HepG2 (cell line): Measurements from ENCODE around the gene NFATC1. TPM values are rescaled to one million over a fixed set of nuclear protein-coding genes. Genes with fewer than 3 reads are reported as not detected.
A peak's percentile ranks its signal among the peaks of the same experiment; 100 is the strongest.

Experiments used
- ATAC-seq: fragments of 200-7000 bp; cut with Tn5 transposase; 3 replicates; pipeline ENCODE4 v1.9.1; 2020; ENCODE audit warnings: mild to moderate bottlenecking, moderate library complexity
- BruUV-seq: library from RNA; stranded (reverse); fragments of 400-500 nt; replicated peaks from 2 replicates; lab custom pipeline; 2021; lab: Mats Ljungman, UMichigan
- CTCF ChIA-PET: fragments of 300-600 bp; formaldehyde crosslinking; extraction: SDS; loops from one replicate; lab custom pipeline; 2021; ENCODE audit warnings: low total read pairs, inconsistent platforms, low intra/inter-chr PET ratio; lab: Yijun Ruan, JAX
- POLR2A ChIA-PET: fragments of 350-600 bp; sonication (Branson Sonifier 250); formaldehyde crosslinking; loops from one replicate; lab custom pipeline; 2020; ENCODE audit warnings: antibody characterized with exemption, inconsistent platforms; lab: Yijun Ruan, JAX
- DNase-seq: peaks from one replicate; pipeline ENCODE4 v3.0.0-alpha.2; 2015; ENCODE audit warnings: low spot score
- FAIRE-seq: peaks from 3 replicates; lab custom pipeline; 2011; peaks lifted over from hg19 to GRCh38; lab: Jason Lieb, UNC
- H2AFZ ChIP-seq: one replicate; pipeline ENCODE4 v1.6.1; 2011; ENCODE audit warnings: low read length, inconsistent platforms
- H3K27ac ChIP-seq: fragments of 300-600 bp; 3 replicates; pipeline ENCODE4 v1.8.0; 2011; ENCODE audit warnings: mixed run types, mild to moderate bottlenecking, mixed read lengths, low read length, inconsistent platforms; ENCODE audit not compliant: insufficient read depth; ENCODE audit errors: extremely low read length
- H3K27me3 ChIP-seq, 2 experiments: fragments of 200-600 bp in 1 of 2; 2 replicates in 1 of 2; 3 replicates in 1 of 2; pipeline versions ENCODE4 v1.6.0 to v1.8.0; 2011; ENCODE audit warnings: low read length in 2 of 2, mild to moderate bottlenecking in 2 of 2, moderate library complexity in 2 of 2, inconsistent platforms in 1 of 2; ENCODE audit not compliant: insufficient read depth in 2 of 2, control insufficient read depth in 1 of 2
- H3K36me3 ChIP-seq, 2 experiments: fragments of 200-600 bp in 1 of 2; replicated peaks in 1 of 2; 2 replicates in 1 of 2; 3 replicates in 1 of 2; pipeline versions ENCODE4 v1.5.1 to v1.8.0; 2011; ENCODE audit warnings: low read length in 2 of 2, inconsistent platforms in 1 of 2; ENCODE audit not compliant: insufficient read depth in 2 of 2, control insufficient read depth in 1 of 2
- H3K4me1 ChIP-seq: 2 replicates; pipeline ENCODE4 v1.5.1; 2012; ENCODE audit warnings: low read length, inconsistent platforms; ENCODE audit not compliant: insufficient read depth
- H3K4me2 ChIP-seq: 2 replicates; pipeline ENCODE4 v1.6.0; 2011; ENCODE audit warnings: low read depth, low read length, inconsistent platforms
- H3K4me3 ChIP-seq, 3 experiments: fragments of 200-600 bp in 1 of 3; sonication (generic), shearing (Covaris generic) in 1 of 3; replicated peaks in 1 of 3; 2 replicates each; pipeline ENCODE4 v1.5.1; 2011 to 2016; ENCODE audit warnings: low read length in 3 of 3, inconsistent platforms in 2 of 3, low read depth in 2 of 3, mild to moderate bottlenecking in 2 of 3, control low read depth in 1 of 3, mixed read lengths in 1 of 3; ENCODE audit not compliant: insufficient read depth in 1 of 3
- H3K79me2 ChIP-seq: one replicate; pipeline ENCODE4 v1.6.1; 2011; ENCODE audit warnings: low read length, inconsistent platforms; ENCODE audit not compliant: insufficient read depth
- H3K9ac ChIP-seq: 2 replicates; pipeline ENCODE4 v1.6.0; 2011; ENCODE audit warnings: mild to moderate bottlenecking, low read depth, low read length, inconsistent platforms; ENCODE audit not compliant: insufficient read depth
- H3K9me3 ChIP-seq: 2 replicates; pipeline ENCODE4 v1.5.1; 2012; ENCODE audit warnings: mild to moderate bottlenecking, low read length
- H4K20me1 ChIP-seq: 2 replicates; pipeline ENCODE4 v1.6.0; 2011; ENCODE audit warnings: inconsistent platforms, mild to moderate bottlenecking, low read length, moderate library complexity; ENCODE audit not compliant: insufficient read depth
- SETDB1 ChIP-seq: sonication (generic); formaldehyde crosslinking; IDR thresholded peaks from 2 replicates; pipeline ENCODE4 v1.5.1; 2020; ENCODE audit warnings: missing genetic modification reagents, mild to moderate bottlenecking, borderline replicate concordance
- WGBS: methylation state at CpG from one replicate; pipeline ENCODE4 v1.1.6; 2017; ENCODE audit warnings: low lambda C conversion rate; 5-methylcytosine and 5-hydroxymethylcytosine counted together
- in situ Hi-C: cut with HindIII; loops from 2 replicates; pipeline ENCODE4 v1.10.0; 2017; ENCODE audit warnings: low pct_unique_long_range_greater_than_20kb; ENCODE audit not compliant: extremely low pct_ligation_motif_present
- intact Hi-C: fragments of 100-400 bp; cut with micrococcal nuclease; formaldehyde crosslinking; loops from one replicate; pipeline ENCODE4 v1.10.0; 2022; ENCODE audit not compliant: unreplicated experiment
- polyA plus RNA-seq, 8 experiments: library from polyadenylated mRNA; depleted of rRNA in 3 of 8; stranded (reverse) in 7 of 8; unstranded in 1 of 8; fragments of >200 nt; fragmentation: Illumina TruSeq in 4 of 8; extraction: Trizol in 4 of 8; gene quantifications; 2 replicates each; pipeline versions ENCODE4 v1.2.1 to v1.2.3, GENCODE V29; 2011 to 2016; ENCODE audit warnings: low read depth in 4 of 8, missing spikeins in 1 of 8, mixed read lengths in 1 of 8; ENCODE audit not compliant: insufficient read depth in 1 of 8
- total RNA-seq, 5 experiments: library from RNA; depleted of rRNA; stranded (reverse); fragments of >200 nt; fragmentation: Illumina TruSeq; extraction: Trizol; gene quantifications; 2 replicates each; pipeline ENCODE4 v1.2.3, GENCODE V29; 2016; ENCODE audit warnings: low read depth in 1 of 5
- TF ChIP-seq, protein P1 (sequence below): fragments of 450-650 bp; IDR thresholded peaks from 2 replicates; pipeline ENCODE4 v1.6.1; 2016
- TF ChIP-seq, protein P2 (sequence below), 2 experiments: sonication (generic) in 1 of 2; formaldehyde crosslinking in 1 of 2; IDR thresholded peaks; 2 replicates each; pipeline versions ENCODE4 v1.5.1 to v1.6.1; 2011 to 2020; ENCODE audit warnings: borderline replicate concordance in 1 of 2, low read depth in 1 of 2, low read length in 1 of 2, mild to moderate bottlenecking in 1 of 2, missing genetic modification reagents in 1 of 2, moderate library complexity in 1 of 2
- TF ChIP-seq, protein P3 (sequence below): sonication (generic); formaldehyde crosslinking; IDR thresholded peaks from 2 replicates; pipeline ENCODE4 v1.5.0; 2020; ENCODE audit warnings: mild to moderate bottlenecking, missing genetic modification reagents

NFATC1 gene
- total and polyA plus RNA-seq, 2 of the 13 experiments (the other 11 are each of a cell fraction or from before 2014, with no cell fraction given): not detected

DNA sequence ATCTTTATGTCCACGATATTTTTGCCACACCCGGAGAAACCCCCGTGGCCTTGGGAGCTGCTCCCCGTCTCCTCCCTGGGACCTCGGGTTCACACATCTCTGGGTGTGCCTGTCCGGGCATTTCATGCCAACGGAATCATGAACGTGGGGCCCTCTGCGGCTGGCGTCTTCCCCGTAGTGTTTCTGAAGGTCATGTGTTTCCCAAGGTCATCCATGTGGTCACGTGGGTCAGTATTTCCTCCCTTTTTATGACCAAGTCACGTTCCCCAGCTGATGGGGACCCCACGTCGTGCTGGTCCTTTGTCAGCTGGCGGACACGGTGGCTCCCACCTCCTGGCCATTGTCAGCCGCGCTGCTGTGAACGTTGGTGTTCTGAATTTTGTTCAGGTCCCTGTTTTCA lies 135.7 kb downstream of the NFATC1 start:
- in situ Hi-C loops (loop anchor here (5.0 kb wide), 1 partner anchor 149 kb away; no protein-coding TSS in a partner anchor), intact Hi-C loops (no loop called here)
- FAIRE-seq: no peak
- BruUV-seq: no TSS peak
- Histone ChIP-seq H3K27ac (no peak overlapping the region), H3K79me2 (no peaks in the 10 kb centered on the region), H3K4me1 (no peaks in the 10 kb centered on the region), H3K36me3 (no peaks in the 10 kb centered on the region), H3K4me2 (no peak overlapping the region), H3K9me3 (no peaks in the 10 kb centered on the region), H4K20me1 (no peaks in the 10 kb centered on the region), H3K27me3 (peaks cover 8 to 80% of the 10 kb centered on the region in 2 experiments), H3K4me3 (no peak overlapping the region), H3K9ac (no peak overlapping the region), H2AFZ (no peak overlapping the region)
- ChIA-PET POLR2A (no interaction called here), CTCF (no interaction called here)
- 59% methylated on average over 20 of the region's 20 CpGs for WGBS
- ATAC-seq: no peak
- no peak for DNase-seq
- TF ChIP-seq, protein P1, sequence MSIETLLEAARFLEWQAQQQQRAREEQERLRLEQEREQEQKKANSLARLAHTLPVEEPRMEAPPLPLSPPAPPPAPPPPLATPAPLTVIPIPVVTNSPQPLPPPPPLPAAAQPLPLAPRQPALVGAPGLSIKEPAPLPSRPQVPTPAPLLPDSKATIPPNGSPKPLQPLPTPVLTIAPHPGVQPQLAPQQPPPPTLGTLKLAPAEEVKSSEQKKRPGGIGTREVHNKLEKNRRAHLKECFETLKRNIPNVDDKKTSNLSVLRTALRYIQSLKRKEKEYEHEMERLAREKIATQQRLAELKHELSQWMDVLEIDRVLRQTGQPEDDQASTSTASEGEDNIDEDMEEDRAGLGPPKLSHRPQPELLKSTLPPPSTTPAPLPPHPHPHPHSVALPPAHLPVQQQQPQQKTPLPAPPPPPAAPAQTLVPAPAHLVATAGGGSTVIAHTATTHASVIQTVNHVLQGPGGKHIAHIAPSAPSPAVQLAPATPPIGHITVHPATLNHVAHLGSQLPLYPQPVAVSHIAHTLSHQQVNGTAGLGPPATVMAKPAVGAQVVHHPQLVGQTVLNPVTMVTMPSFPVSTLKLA: peak; percentile 91
- TF ChIP-seq SETDB1 (CRISPR knock-in tag): no peak
- TF ChIP-seq, protein P2, sequence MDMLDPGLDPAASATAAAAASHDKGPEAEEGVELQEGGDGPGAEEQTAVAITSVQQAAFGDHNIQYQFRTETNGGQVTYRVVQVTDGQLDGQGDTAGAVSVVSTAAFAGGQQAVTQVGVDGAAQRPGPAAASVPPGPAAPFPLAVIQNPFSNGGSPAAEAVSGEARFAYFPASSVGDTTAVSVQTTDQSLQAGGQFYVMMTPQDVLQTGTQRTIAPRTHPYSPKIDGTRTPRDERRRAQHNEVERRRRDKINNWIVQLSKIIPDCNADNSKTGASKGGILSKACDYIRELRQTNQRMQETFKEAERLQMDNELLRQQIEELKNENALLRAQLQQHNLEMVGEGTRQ (IDR thresholded peaks at IDR 0.05; ENCODE audit: low read depth, low read length): peak; percentile 35; the same call in 1 of the 2 replicates
- TF ChIP-seq, protein P2 (CRISPR knock-in tag; IDR thresholded peaks at IDR 0.05; ENCODE audit: borderline replicate concordance): no peak
- TF ChIP-seq, protein P3, sequence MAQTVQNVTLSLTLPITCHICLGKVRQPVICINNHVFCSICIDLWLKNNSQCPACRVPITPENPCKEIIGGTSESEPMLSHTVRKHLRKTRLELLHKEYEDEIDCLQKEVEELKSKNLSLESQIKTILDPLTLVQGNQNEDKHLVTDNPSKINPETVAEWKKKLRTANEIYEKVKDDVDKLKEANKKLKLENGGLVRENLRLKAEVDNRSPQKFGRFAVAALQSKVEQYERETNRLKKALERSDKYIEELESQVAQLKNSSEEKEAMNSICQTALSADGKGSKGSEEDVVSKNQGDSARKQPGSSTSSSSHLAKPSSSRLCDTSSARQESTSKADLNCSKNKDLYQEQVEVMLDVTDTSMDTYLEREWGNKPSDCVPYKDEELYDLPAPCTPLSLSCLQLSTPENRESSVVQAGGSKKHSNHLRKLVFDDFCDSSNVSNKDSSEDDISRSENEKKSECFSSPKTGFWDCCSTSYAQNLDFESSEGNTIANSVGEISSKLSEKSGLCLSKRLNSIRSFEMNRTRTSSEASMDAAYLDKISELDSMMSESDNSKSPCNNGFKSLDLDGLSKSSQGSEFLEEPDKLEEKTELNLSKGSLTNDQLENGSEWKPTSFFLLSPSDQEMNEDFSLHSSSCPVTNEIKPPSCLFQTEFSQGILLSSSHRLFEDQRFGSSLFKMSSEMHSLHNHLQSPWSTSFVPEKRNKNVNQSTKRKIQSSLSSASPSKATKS (CRISPR knock-in tag): no peak
